ENCODE results near the gene WDR41. TPM values are rescaled to one million over a fixed set of nuclear protein-coding genes. Genes with fewer than 3 reads are reported as not detected.

Gene WDR41
- total RNA-seq, 4 donors from 2014 or later: 82.7 to 161 (median 126) TPM

- no peak for TF ChIP-seq CTCF (IDR thresholded peaks at IDR 0.05)
- no peak for TF ChIP-seq POLR2A (IDR thresholded peaks at IDR 0.05)
- H3K4me1 ChIP-seq: peaks cover 0 to 5% of the 10 kb centered on the region in 2 donors
- no peak overlapping the region for H3K4me3 ChIP-seq
- intact Hi-C loops (cut with DNase I; ENCODE audit: low total_unique reads): no loop called here
- no peaks in the 10 kb centered on the region for H3K9me3 ChIP-seq
- H3K27ac ChIP-seq: peak overlapping the region; percentile 58 to 74
- DNase-seq: no peak
- H3K27me3 ChIP-seq: no peaks in the 10 kb centered on the region
- no peaks in the 10 kb centered on the region for H3K36me3 ChIP-seq
Measured at GRCh38 chr5:77426670-77427069, 65.4 kb downstream of the WDR41 start.

- DNase-seq: peak in 1 of 2 donors; percentile 24
- Histone ChIP-seq H3K9me3 (no peaks in the 10 kb centered on the region), H3K4me3 (no peak overlapping the region), H3K27me3 (no peaks in the 10 kb centered on the region), H3K27ac (peak overlapping the region; percentile 58 to 74), H3K36me3 (no peaks in the 10 kb centered on the region), H3K4me1 (peaks cover 0 to 5% of the 10 kb centered on the region in 2 donors)
- intact Hi-C loops (cut with DNase I; ENCODE audit: low total_unique reads): no loop called here
- no peak for TF ChIP-seq POLR2A (IDR thresholded peaks at IDR 0.05)
- no peak for TF ChIP-seq CTCF (IDR thresholded peaks at IDR 0.05)
Measured at GRCh38 chr5:77425998-77426659, 66.0 kb downstream of the WDR41 start.

GRCh38 chr5:77425420-77425819, 66.7 kb downstream of the WDR41 start:
- intact Hi-C loops (cut with DNase I; ENCODE audit: low total_unique reads): no loop called here
- Histone ChIP-seq H3K4me3 (no peak overlapping the region), H3K36me3 (no peaks in the 10 kb centered on the region), H3K27ac (peak overlapping the region; percentile 58 to 60), H3K9me3 (no peaks in the 10 kb centered on the region), H3K27me3 (no peaks in the 10 kb centered on the region), H3K4me1 (peaks cover 0 to 5% of the 10 kb centered on the region in 2 donors)
- TF ChIP-seq POLR2A (IDR thresholded peaks at IDR 0.05) (no peak), CTCF (IDR thresholded peaks at IDR 0.05) (no peak)
- no peak for DNase-seq

- peak overlapping the region; percentile 58 to 60 for H3K27ac ChIP-seq
- DNase-seq: no peak
- H3K4me3 ChIP-seq: no peak overlapping the region
- no peaks in the 10 kb centered on the region for H3K36me3 ChIP-seq
- intact Hi-C loops (cut with DNase I; ENCODE audit: low total_unique reads): no loop called here
- no peak for TF ChIP-seq POLR2A (IDR thresholded peaks at IDR 0.05)
- no peak for TF ChIP-seq CTCF (IDR thresholded peaks at IDR 0.05)
- peaks cover 0 to 5% of the 10 kb centered on the region in 2 donors for H3K4me1 ChIP-seq
- no peaks in the 10 kb centered on the region for H3K9me3 ChIP-seq
- H3K27me3 ChIP-seq: no peaks in the 10 kb centered on the region
Measured at GRCh38 chr5:77424921-77425320, 67.2 kb downstream of the WDR41 start.

- Histone ChIP-seq H3K9me3 (no peaks in the 10 kb centered on the region), H3K4me3 (no peak overlapping the region), H3K27me3 (no peaks in the 10 kb centered on the region), H3K4me1 (peaks cover 0 to 5% of the 10 kb centered on the region in 2 donors), H3K27ac (peak overlapping the region; percentile 58 to 60), H3K36me3 (no peaks in the 10 kb centered on the region)
- intact Hi-C loops (cut with DNase I; ENCODE audit: low total_unique reads): no loop called here
- no peak for TF ChIP-seq POLR2A (IDR thresholded peaks at IDR 0.05)
- TF ChIP-seq CTCF (IDR thresholded peaks at IDR 0.05): no peak
- DNase-seq: no peak
Measured at GRCh38 chr5:77423022-77423750, 68.9 kb downstream of the WDR41 start.
